Stimulated activated memory B cell treated with anti-CD40 and anti-IgM and Interleukin-4, amounts not matched to agents 10 μg/mL and 1 μg/mL and 100 μg/mL, for 72 hours (primary cell): ENCODE measurements around the gene SIRPA.

Experiments used
- ATAC-seq: fragments of 150-1000 bp; cut with Tn5 transposase; 2 replicates; pipeline ENCODE4 v1.10.0; 2021
- H3K27ac Mint-ChIP-seq: one replicate; pipeline ENCODE4 v1.8.0; 2022; ENCODE audit warnings: mild to moderate bottlenecking, mixed read lengths
- H3K27me3 Mint-ChIP-seq: one replicate; pipeline ENCODE4 v1.8.0; 2022; ENCODE audit warnings: mixed read lengths
- H3K36me3 Mint-ChIP-seq: one replicate; pipeline ENCODE4 v1.8.0; 2022; ENCODE audit warnings: mixed read lengths
- H3K4me1 Mint-ChIP-seq: one replicate; pipeline ENCODE4 v1.8.0; 2022; ENCODE audit warnings: mixed read lengths
- H3K4me3 Mint-ChIP-seq: one replicate; pipeline ENCODE4 v1.8.0; 2022; ENCODE audit warnings: mild to moderate bottlenecking, moderate library complexity, mixed read lengths
- H3K9me3 Mint-ChIP-seq: one replicate; pipeline ENCODE4 v1.8.0; 2022; ENCODE audit warnings: mixed read lengths

SIRPA gene

DNA sequence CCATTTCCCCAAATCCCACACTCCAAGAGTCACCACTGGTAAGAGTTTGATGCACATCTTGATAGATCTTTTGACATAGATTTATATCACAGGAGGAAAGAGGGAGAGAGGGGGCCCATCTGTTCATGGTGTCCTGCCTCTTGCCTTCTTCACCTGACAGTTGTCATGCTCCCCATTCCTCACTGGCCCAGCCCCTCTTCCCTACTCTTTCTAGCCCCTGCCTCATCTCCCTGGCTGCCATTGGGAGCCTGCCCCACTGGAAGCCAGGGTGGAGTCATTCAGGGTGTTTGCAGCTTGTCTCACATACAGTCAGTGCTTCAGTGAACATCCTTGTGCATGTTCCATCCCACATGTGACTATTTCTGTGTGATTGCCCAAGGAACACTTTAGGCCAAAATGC, 27.6 kb downstream of the SIRPA start:
- H3K9me3 Mint-ChIP-seq = no peaks in the 10 kb centered on the region
- H3K36me3 Mint-ChIP-seq = peaks cover 75% of the 10 kb centered on the region
- no peak overlapping the region for H3K4me3 Mint-ChIP-seq
- no peak for ATAC-seq
- H3K4me1 Mint-ChIP-seq = peaks cover 25% of the 10 kb centered on the region
- no peak overlapping the region for H3K27ac Mint-ChIP-seq
- no peaks in the 10 kb centered on the region for H3K27me3 Mint-ChIP-seq

GRCh38 chr20:1924910-1925861, 30.0 kb downstream of the SIRPA start:
- H3K27me3 Mint-ChIP-seq = no peaks in the 10 kb centered on the region
- no peak for ATAC-seq
- no peaks in the 10 kb centered on the region for H3K9me3 Mint-ChIP-seq
- H3K27ac Mint-ChIP-seq = no peak overlapping the region
- no peak overlapping the region for H3K4me3 Mint-ChIP-seq
- peaks cover 89% of the 10 kb centered on the region for H3K36me3 Mint-ChIP-seq
- H3K4me1 Mint-ChIP-seq = peaks cover 48% of the 10 kb centered on the region

- Mint-ChIP-seq H3K4me3 (no peak overlapping the region), H3K36me3 (peaks cover 84% of the 10 kb centered on the region), H3K9me3 (no peaks in the 10 kb centered on the region), H3K27ac (no peak overlapping the region), H3K27me3 (no peaks in the 10 kb centered on the region), H3K4me1 (peaks cover 48% of the 10 kb centered on the region)
- ATAC-seq = no peak
Observed at GRCh38 chr20:1926237-1926636, 31.0 kb downstream of the SIRPA start.

DNA sequence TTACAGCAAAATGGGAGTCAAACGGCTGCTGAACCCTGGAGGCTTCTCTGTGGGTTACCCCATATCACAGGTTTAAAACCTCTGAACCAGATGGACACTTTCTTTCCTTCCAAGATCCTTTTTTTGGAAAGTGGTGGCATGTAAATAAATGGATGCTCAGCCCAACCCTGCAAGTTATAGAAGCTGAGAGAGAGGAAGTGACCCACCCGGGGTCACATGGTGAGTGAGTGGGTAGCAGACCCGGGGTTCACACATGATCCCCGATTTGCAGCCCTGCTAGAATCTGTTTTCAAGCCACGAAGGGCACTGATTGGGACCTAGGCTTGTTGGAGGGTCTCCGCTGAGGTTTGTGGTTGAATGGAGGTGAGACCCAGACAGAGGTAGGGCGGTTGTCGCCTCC, 32.0 kb downstream of the SIRPA start:
- Mint-ChIP-seq H3K27me3 (no peaks in the 10 kb centered on the region), H3K27ac (no peak overlapping the region), H3K4me1 (peaks cover 48% of the 10 kb centered on the region), H3K36me3 (peaks cover 86% of the 10 kb centered on the region), H3K4me3 (no peak overlapping the region), H3K9me3 (no peaks in the 10 kb centered on the region)
- no peak for ATAC-seq

GRCh38 chr20:1928154-1928553, 32.9 kb downstream of the SIRPA start:
- no peak overlapping the region for H3K4me3 Mint-ChIP-seq
- H3K27ac Mint-ChIP-seq = peak overlapping the region; percentile 13
- no peaks in the 10 kb centered on the region for H3K9me3 Mint-ChIP-seq
- H3K4me1 Mint-ChIP-seq = peaks cover 43% of the 10 kb centered on the region
- no peak for ATAC-seq
- H3K27me3 Mint-ChIP-seq = no peaks in the 10 kb centered on the region
- H3K36me3 Mint-ChIP-seq = peaks cover 86% of the 10 kb centered on the region

GRCh38 chr20:1928782-1929181, 33.6 kb downstream of the SIRPA start:
- ATAC-seq = no peak
- Mint-ChIP-seq H3K36me3 (peaks cover 82% of the 10 kb centered on the region), H3K4me3 (no peak overlapping the region), H3K4me1 (peaks cover 43% of the 10 kb centered on the region), H3K27ac (peak overlapping the region; percentile 13), H3K9me3 (no peaks in the 10 kb centered on the region), H3K27me3 (no peaks in the 10 kb centered on the region)

DNA sequence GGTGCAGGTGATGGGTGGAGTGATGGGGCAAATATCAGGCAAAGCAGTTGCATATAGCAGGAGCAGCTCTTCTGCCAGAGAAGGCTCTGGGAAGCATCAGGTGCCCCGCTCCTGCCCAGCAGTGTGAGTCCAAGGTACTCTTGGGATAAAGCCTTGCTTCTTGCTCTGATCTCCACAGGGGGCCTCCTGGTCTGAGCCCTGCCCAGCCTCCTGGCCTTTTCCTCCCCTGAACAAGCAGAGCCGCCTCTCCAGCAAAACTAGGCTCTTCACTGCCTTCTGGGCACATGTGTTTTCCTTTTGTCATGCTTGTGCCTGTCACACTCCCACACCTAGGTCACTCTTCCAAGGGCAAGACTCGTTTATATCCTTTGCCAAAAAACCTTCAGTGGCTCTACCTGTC, 34.3 kb downstream of the SIRPA start:
- H3K27ac Mint-ChIP-seq = no peak overlapping the region
- no peaks in the 10 kb centered on the region for H3K9me3 Mint-ChIP-seq
- ATAC-seq = no peak
- peaks cover 43% of the 10 kb centered on the region for H3K4me1 Mint-ChIP-seq
- H3K27me3 Mint-ChIP-seq = no peaks in the 10 kb centered on the region
- no peak overlapping the region for H3K4me3 Mint-ChIP-seq
- H3K36me3 Mint-ChIP-seq = peaks cover 87% of the 10 kb centered on the region

DNA sequence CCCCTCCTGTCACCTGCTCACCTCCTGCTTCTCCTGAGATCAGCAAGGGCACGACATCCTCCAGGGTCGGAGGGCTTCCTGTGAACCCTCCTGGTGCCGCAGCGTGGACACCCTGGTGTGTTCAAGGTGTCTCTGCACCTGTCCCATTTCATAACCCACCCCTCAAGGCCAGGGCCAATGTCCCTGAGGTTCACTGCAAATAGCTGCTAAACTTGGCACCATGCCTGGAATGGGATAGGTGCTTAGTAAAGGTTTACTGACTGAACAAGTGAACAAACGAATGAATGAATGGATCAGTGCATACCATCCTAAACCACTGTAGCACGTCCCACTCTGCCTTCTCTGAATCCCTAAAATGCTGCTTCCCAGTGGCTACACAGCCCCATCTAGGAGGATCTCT, 35.0 kb downstream of the SIRPA start:
- H3K27me3 Mint-ChIP-seq = no peaks in the 10 kb centered on the region
- H3K4me3 Mint-ChIP-seq = no peak overlapping the region
- no peaks in the 10 kb centered on the region for H3K9me3 Mint-ChIP-seq
- H3K27ac Mint-ChIP-seq = no peak overlapping the region
- H3K4me1 Mint-ChIP-seq = peaks cover 43% of the 10 kb centered on the region
- H3K36me3 Mint-ChIP-seq = peaks cover 87% of the 10 kb centered on the region
- no peak for ATAC-seq

DNA sequence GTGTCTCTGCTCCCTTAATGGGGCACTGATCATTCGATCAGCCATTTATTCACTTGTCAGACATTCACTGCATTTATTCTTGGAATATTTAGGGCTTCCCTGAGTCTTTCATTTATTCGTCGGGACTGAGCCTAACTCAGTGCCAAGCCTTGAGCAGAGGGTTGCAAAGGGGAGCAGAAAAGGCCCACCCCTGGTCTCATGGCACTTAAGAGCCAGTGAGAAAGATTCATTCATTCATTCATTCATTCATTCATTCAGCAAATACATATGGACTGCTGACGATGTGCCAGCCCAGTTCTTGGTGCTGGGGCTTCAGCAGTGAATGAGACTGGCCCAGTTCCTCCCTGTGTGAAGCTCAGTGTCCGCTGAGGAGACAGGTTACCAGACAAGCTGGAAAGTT, 36.6 kb downstream of the SIRPA start:
- Mint-ChIP-seq H3K27ac (no peak overlapping the region), H3K9me3 (no peaks in the 10 kb centered on the region)

GRCh38 chr20:1932971-1933370, 37.8 kb downstream of the SIRPA start:
- no peak overlapping the region for H3K4me3 Mint-ChIP-seq
- no peaks in the 10 kb centered on the region for H3K9me3 Mint-ChIP-seq
- H3K27ac Mint-ChIP-seq = no peak overlapping the region
- H3K27me3 Mint-ChIP-seq = no peaks in the 10 kb centered on the region
- H3K36me3 Mint-ChIP-seq = peaks cover 88% of the 10 kb centered on the region
- peaks cover 28% of the 10 kb centered on the region for H3K4me1 Mint-ChIP-seq
- ATAC-seq = no peak

More for the DNA sequence above, 36.6 kb downstream of the SIRPA start:
- Mint-ChIP-seq H3K27me3 (no peaks in the 10 kb centered on the region), H3K36me3 (peaks cover 87% of the 10 kb centered on the region), H3K4me3 (no peak overlapping the region), H3K4me1 (peaks cover 37% of the 10 kb centered on the region)
- ATAC-seq = no peak

- H3K36me3 Mint-ChIP-seq = peaks cover 88% of the 10 kb centered on the region
- H3K27me3 Mint-ChIP-seq = no peaks in the 10 kb centered on the region
- H3K27ac Mint-ChIP-seq = no peak overlapping the region
- ATAC-seq = no peak
- H3K4me3 Mint-ChIP-seq = no peak overlapping the region
- no peaks in the 10 kb centered on the region for H3K9me3 Mint-ChIP-seq
- H3K4me1 Mint-ChIP-seq = peaks cover 23% of the 10 kb centered on the region
Observed at GRCh38 chr20:1933465-1933870, 38.3 kb downstream of the SIRPA start.

DNA sequence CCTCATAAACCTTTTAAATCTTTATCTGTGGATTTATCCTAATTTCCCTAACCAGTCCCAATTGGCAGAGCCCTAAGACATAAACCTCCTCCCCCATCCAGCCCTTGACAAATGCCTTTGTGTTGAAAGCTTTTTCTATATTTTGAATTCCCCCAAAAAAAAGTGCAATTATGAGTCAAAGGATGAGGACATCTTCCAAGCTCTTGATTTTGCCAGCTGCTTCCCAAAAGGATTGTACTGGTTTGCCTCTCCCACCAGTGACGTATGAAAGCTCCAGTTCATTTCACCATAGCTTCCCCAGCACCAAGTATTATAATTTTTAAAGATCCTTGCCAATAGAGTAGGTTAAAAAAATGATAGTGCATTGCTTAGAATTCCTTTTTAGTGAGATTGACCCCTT, 38.9 kb downstream of the SIRPA start:
- Mint-ChIP-seq H3K27me3 (no peaks in the 10 kb centered on the region), H3K4me3 (no peak overlapping the region), H3K9me3 (no peaks in the 10 kb centered on the region), H3K27ac (no peak overlapping the region), H3K4me1 (peaks cover 16% of the 10 kb centered on the region), H3K36me3 (peaks cover 88% of the 10 kb centered on the region)
- ATAC-seq = no peak

GRCh38 chr20:1934721-1935573, 39.7 kb downstream of the SIRPA start:
- no peak overlapping the region for H3K27ac Mint-ChIP-seq
- ATAC-seq = no peak
- H3K4me1 Mint-ChIP-seq = peaks cover 8% of the 10 kb centered on the region
- H3K27me3 Mint-ChIP-seq = no peaks in the 10 kb centered on the region
- H3K36me3 Mint-ChIP-seq = peaks cover 82% of the 10 kb centered on the region
- H3K4me3 Mint-ChIP-seq = no peak overlapping the region
- H3K9me3 Mint-ChIP-seq = no peaks in the 10 kb centered on the region

DNA sequence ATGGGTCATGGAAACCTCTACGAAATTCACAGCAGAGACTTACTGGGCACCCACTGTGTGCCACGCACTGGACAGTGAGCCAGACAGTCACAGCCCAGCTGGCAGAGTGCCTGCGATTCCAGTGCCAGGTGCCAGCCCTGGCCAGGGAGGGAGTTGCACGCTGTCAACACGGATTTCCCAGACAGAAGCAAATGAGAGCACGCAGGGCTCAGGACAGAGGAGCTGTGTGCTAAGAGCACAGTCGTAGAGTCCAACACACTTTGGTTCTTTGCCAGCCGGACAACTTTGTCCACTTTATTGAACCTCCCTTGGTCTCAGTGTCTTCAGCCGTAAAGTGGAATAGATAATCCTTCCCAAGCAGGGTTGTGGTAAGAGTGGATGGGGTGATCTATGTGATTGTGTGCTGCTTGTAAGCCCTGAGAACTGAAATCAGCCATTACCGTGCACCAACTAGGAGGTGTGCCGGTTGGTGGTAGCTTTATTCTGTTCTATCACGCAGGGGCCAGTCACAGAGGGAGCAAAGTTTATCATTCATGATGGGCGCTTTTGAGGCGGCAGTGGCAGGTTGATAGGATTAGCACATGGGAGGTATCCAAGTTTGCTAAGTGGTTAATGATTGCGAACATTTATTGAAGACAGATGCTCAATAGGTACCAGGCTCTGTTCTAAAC, 40.6 kb downstream of the SIRPA start:
- no peak overlapping the region for H3K27ac Mint-ChIP-seq
- H3K27me3 Mint-ChIP-seq = no peaks in the 10 kb centered on the region

DNA sequence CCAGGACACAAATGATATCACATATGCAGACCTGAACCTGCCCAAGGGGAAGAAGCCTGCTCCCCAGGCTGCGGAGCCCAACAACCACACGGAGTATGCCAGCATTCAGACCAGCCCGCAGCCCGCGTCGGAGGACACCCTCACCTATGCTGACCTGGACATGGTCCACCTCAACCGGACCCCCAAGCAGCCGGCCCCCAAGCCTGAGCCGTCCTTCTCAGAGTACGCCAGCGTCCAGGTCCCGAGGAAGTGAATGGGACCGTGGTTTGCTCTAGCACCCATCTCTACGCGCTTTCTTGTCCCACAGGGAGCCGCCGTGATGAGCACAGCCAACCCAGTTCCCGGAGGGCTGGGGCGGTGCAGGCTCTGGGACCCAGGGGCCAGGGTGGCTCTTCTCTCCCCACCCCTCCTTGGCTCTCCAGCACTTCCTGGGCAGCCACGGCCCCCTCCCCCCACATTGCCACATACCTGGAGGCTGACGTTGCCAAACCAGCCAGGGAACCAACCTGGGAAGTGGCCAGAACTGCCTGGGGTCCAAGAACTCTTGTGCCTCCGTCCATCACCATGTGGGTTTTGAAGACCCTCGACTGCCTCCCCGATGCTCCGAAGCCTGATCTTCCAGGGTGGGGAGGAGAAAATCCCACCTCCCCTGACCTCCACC, 42.2 kb downstream of the SIRPA start:
- H3K4me3 Mint-ChIP-seq = no peak overlapping the region
- H3K27ac Mint-ChIP-seq = peak overlapping the region; percentile 24
- H3K4me1 Mint-ChIP-seq = peaks cover 7% of the 10 kb centered on the region
- H3K9me3 Mint-ChIP-seq = no peaks in the 10 kb centered on the region
- H3K36me3 Mint-ChIP-seq = peaks cover 63% of the 10 kb centered on the region
- H3K27me3 Mint-ChIP-seq = no peaks in the 10 kb centered on the region
- no peak for ATAC-seq

More for the DNA sequence above, 40.6 kb downstream of the SIRPA start:
- Mint-ChIP-seq H3K4me3 (no peak overlapping the region), H3K4me1 (peaks cover 7% of the 10 kb centered on the region), H3K9me3 (no peaks in the 10 kb centered on the region), H3K36me3 (peaks cover 79% of the 10 kb centered on the region)
- ATAC-seq = no peak
